Measurements from ENCODE around the gene ROBO1. TPM values are rescaled to one million over a fixed set of nuclear protein-coding genes. Genes with fewer than 3 reads are reported as not detected.

The ROBO1 gene
- polyA plus RNA-seq, 1 donor (not counting 4 experiments of a cell fraction or from before 2014, with no cell fraction given): 27.1 TPM

- H3K4me2 ChIP-seq (ENCODE audit: control insufficient read depth, extremely low read depth, insufficient read depth, low read depth, low read length): peak overlapping the region; percentile 11
- H3K4me3 ChIP-seq (ENCODE audit: control insufficient read depth in 2 of 3, extremely low read depth in 1 of 3, insufficient read depth in 2 of 3, low read depth in 1 of 3, low read length in 3 of 3): no peak overlapping the region
- TF ChIP-seq CTCF (optimal IDR thresholded peaks at IDR 0.05 in 1 of 3, IDR thresholded peaks at IDR 0.05 in 1 of 3, conservative IDR thresholded peaks at IDR 0.05 in 1 of 3; ENCODE audit: extremely low read depth in 1 of 3, insufficient read depth in 2 of 3, low read length in 3 of 3): no peak
- no peak overlapping the region for H3K27ac ChIP-seq (ENCODE audit: control insufficient read depth, insufficient read depth, low read length)
- peak; percentile 94 for FAIRE-seq
- no peaks in the 10 kb centered on the region for H3K9me1 ChIP-seq (ENCODE audit: control insufficient read depth, extremely low read depth, insufficient read depth, low read length)
- H3K79me2 ChIP-seq (ENCODE audit: control insufficient read depth, insufficient read depth, low read length): no peaks in the 10 kb centered on the region
- no peaks in the 10 kb centered on the region for H3K36me3 ChIP-seq (ENCODE audit: control insufficient read depth in 2 of 2, extremely low read depth in 1 of 2, insufficient read depth in 2 of 2, low read length in 2 of 2)
- H4K20me1 ChIP-seq (ENCODE audit: control insufficient read depth, extremely low read depth, insufficient read depth, low read length): no peaks in the 10 kb centered on the region
- peak; percentile 38 for DNase-seq (ENCODE audit: low read depth, low spot score)
- H3K9me3 ChIP-seq (ENCODE audit: control insufficient read depth, low read depth, low read length): no peaks in the 10 kb centered on the region
- H3K4me1 ChIP-seq (ENCODE audit: control insufficient read depth, extremely low read depth, insufficient read depth, low read length): peaks cover 13% of the 10 kb centered on the region
- no peaks in the 10 kb centered on the region for H3K27me3 ChIP-seq (ENCODE audit: control insufficient read depth, extremely low read depth, insufficient read depth, low read length)
- H3K9ac ChIP-seq (ENCODE audit: control insufficient read depth, extremely low read depth, insufficient read depth, low read length): no peak overlapping the region
- dilution Hi-C loops (cut with MboI; ENCODE audit: extremely low pct_ligation_motif_present, low sequenced_read_pairs): no loop called here
- H2AFZ ChIP-seq (ENCODE audit: control insufficient read depth, low read length): peak overlapping the region; percentile 78
These were observed 353.0 kb downstream of the ROBO1 start for GRCh38 chr3:79414806-79415205.

GRCh38 chr3:79414035-79414434 lies 353.8 kb downstream of the ROBO1 start:
- TF ChIP-seq CTCF (optimal IDR thresholded peaks at IDR 0.05 in 1 of 3, IDR thresholded peaks at IDR 0.05 in 1 of 3, conservative IDR thresholded peaks at IDR 0.05 in 1 of 3; ENCODE audit: extremely low read depth in 1 of 3, insufficient read depth in 2 of 3, low read length in 3 of 3) (no peak), EZH2 (IDR thresholded peaks at IDR 0.05; ENCODE audit: low read length) (no peak)
- Histone ChIP-seq H3K79me2 (ENCODE audit: control insufficient read depth, insufficient read depth, low read length) (no peaks in the 10 kb centered on the region), H3K9me3 (ENCODE audit: control insufficient read depth, low read depth, low read length) (no peaks in the 10 kb centered on the region), H2AFZ (ENCODE audit: control insufficient read depth, low read length) (peak overlapping the region; percentile 73), H3K4me3 (ENCODE audit: control insufficient read depth in 2 of 3, extremely low read depth in 1 of 3, insufficient read depth in 2 of 3, low read depth in 1 of 3, low read length in 3 of 3) (no peak overlapping the region), H3K27me3 (ENCODE audit: control insufficient read depth, extremely low read depth, insufficient read depth, low read length) (no peaks in the 10 kb centered on the region), H4K20me1 (ENCODE audit: control insufficient read depth, extremely low read depth, insufficient read depth, low read length) (no peaks in the 10 kb centered on the region), H3K4me2 (ENCODE audit: control insufficient read depth, extremely low read depth, insufficient read depth, low read depth, low read length) (no peak overlapping the region), H3K4me1 (ENCODE audit: control insufficient read depth, extremely low read depth, insufficient read depth, low read length) (peaks cover 10% of the 10 kb centered on the region), H3K9me1 (ENCODE audit: control insufficient read depth, extremely low read depth, insufficient read depth, low read length) (no peaks in the 10 kb centered on the region), H3K9ac (ENCODE audit: control insufficient read depth, extremely low read depth, insufficient read depth, low read length) (no peak overlapping the region), H3K36me3 (ENCODE audit: control insufficient read depth in 2 of 2, extremely low read depth in 1 of 2, insufficient read depth in 2 of 2, low read length in 2 of 2) (no peaks in the 10 kb centered on the region), H3K27ac (ENCODE audit: control insufficient read depth, insufficient read depth, low read length) (no peak overlapping the region)
- dilution Hi-C loops (cut with MboI; ENCODE audit: extremely low pct_ligation_motif_present, low sequenced_read_pairs): no loop called here
- no peak for FAIRE-seq
- no peak for DNase-seq (ENCODE audit: low read depth, low spot score)
